ENCODE results near the gene GAST.

Gene GAST

DNA sequence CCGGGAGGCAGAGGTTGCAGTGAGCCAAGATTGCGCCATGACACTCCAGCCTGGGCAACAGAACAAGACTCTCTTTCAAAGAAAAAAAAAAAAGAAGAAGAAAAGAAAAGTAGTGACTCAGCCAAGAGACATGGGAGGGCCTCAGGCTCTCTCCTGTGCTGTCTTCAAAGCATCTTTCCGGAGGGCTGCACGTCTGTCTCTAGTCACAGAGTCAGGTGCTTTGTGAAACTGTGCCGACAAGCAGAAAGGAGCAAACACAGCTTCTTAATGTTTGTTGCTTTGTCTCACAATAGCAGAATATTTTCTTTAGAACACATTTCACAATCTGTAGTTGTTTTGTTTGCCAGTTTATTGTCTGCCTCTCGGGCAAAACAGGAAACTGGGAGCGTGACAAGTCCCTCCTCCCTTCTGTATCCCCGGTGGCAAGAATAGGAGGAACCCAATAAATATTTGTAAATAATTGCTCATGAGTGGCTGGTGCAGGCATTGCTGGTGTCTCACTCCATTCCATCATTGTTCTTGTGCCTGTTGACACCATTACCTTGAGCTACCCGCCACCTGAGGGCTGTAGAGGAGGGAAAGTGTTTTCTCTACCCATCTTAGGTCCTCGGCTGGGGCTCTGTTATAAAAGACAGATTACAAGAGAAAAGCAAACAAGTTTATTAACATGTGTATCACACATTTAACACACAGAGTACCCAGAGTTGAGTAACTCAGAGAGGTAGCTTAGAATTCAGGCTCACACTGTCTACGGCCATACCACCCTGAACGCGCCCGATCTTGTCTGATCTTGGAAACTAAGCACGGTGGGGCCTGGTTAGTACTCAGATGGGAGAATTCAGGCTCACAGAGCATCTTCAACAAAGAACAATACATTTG is 5.5 kb downstream of the GAST start:
- DNase-seq (ENCODE audit: low read depth), result no peak
- no peak overlapping the region for H3K4me3 ChIP-seq (ENCODE audit: low read depth, low read length)
- TF ChIP-seq, protein P1, sequence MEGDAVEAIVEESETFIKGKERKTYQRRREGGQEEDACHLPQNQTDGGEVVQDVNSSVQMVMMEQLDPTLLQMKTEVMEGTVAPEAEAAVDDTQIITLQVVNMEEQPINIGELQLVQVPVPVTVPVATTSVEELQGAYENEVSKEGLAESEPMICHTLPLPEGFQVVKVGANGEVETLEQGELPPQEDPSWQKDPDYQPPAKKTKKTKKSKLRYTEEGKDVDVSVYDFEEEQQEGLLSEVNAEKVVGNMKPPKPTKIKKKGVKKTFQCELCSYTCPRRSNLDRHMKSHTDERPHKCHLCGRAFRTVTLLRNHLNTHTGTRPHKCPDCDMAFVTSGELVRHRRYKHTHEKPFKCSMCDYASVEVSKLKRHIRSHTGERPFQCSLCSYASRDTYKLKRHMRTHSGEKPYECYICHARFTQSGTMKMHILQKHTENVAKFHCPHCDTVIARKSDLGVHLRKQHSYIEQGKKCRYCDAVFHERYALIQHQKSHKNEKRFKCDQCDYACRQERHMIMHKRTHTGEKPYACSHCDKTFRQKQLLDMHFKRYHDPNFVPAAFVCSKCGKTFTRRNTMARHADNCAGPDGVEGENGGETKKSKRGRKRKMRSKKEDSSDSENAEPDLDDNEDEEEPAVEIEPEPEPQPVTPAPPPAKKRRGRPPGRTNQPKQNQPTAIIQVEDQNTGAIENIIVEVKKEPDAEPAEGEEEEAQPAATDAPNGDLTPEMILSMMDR (IDR thresholded peaks at IDR 0.05; ENCODE audit: insufficient read depth, low read depth, low read length, missing control alignments), result no peak

DNA sequence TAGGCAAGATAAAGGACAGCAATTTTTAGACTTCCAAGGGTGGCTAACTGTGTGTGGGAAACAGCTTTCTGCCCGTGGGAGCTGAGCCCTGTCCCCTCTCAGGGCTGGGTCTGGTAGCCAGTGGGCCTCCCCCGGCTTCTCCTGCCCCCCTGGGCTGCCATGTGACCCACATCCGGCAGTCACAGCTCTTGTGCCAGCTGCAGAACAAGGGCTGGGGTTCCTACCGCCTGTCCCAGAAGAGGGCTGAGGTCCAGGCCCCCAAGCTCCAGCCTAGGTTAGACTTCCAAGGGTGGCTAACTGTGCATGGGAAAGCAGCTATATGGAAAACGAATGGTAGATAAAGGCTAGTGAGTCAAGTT is 6.1 kb downstream of the GAST start:
- no peak overlapping the region for H3K4me3 ChIP-seq (ENCODE audit: low read depth, low read length)
- TF ChIP-seq, protein P1 (IDR thresholded peaks at IDR 0.05; ENCODE audit: insufficient read depth, low read depth, low read length, missing control alignments), result no peak
- no peak for DNase-seq (ENCODE audit: low read depth)

DNA sequence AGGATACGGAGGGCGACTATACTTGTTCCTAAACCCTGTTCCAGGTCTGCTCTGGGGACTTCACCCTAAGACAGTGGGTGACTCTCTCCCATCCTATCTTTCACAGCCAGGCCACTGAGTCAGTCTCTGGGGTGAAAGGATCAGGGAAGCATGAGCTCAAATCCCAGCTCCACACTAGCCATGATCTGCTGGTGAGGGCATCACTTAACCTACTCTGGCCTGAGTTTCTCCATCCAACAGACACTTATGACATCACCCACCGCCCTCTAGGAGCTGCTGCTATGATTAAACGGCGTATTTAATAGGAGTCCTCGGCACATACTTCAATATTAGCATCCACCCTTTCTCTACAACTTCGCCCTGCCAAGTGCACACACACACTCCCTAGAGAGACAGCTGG is 10.1 kb downstream of the GAST start:
- DNase-seq (ENCODE audit: low read depth), result no peak
- H3K4me3 ChIP-seq (ENCODE audit: low read depth, low read length), result no peak overlapping the region
- TF ChIP-seq, protein P1 (IDR thresholded peaks at IDR 0.05; ENCODE audit: insufficient read depth, low read depth, low read length, missing control alignments), result no peak

DNA sequence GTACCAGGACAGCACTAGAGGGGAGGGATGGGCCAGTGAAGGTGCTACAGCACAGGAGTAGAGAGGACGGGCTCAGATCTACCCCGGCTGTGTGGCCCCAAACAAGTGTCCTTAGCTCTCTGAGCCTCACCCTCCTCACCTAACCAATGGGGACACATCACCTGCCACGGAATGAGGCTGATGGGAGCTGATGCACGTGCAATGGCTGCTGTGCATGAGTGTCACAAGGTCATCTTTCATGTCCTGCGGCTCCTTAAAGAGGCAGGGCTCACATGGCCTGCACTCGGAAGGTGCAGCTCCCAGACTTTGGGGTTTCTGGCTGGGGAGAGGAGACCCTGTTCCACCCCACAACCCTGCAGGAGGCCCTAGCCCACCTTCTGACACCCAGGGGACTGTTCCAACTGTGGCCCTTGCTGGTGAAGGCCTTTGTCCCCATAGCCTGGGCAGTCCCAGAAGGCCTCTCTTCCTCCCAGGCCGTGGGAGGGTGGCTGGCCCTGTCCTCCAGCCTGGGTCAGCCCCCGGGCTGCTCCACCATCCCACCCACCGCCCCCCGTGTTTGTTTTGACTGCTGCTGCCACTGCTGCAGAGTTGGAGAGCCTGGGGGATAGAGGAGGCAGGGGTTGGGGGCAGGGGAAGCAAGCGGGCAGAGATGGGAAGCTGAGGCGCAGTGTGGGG is 11.8 kb downstream of the GAST start:
- TF ChIP-seq, protein P1 (IDR thresholded peaks at IDR 0.05; ENCODE audit: insufficient read depth, low read depth, low read length, missing control alignments), result no peak
- no peak for DNase-seq (ENCODE audit: low read depth)
- no peak overlapping the region for H3K4me3 ChIP-seq (ENCODE audit: low read depth, low read length)

DNA sequence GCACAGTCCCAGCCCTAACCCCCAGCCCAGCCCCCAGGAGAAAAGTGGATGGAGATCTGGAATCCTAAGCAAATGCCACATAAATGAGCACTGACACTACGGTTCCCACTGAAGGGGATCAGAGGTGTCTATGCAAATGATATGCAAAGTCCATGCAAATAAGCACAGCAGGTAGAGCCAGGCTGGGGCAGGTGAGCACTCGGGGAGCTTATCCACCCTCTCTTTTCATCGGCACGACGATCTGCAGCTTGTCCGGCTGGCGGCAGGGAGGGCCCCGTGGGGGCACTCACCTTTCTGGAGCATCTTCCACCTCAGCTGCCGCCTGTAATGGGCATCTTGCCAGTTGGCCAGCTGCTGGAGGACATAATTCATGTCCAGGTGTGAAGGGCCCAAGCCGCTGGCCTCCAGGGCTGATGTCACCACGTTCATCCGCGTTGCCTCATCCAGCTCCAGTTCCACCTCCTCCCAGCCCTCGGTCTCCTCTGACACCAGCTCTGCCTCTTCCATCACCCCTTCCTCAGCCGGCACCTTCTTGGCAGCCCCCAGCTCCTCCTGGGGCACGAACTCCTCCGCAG is 12.4 kb downstream of the GAST start:
- no peak overlapping the region for H3K4me3 ChIP-seq (ENCODE audit: low read depth, low read length)

DNA sequence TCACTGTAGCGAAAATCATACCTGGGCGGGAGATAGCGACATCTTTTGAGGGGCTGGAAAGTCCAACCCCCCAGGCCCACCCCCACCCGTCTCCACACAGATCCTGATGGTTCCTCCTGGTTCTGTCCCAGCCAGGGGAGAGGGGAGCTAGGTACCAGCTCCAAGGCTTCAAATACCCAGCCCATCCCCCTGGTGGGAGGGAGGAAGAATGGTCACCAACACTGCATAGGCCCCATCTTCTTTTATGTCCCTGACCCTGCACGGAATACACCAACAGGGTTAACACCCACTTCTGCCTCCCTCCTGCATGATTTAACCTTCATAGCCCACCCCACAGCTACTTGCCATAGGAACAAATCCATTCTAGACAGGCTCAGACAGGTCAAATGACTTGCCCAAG is 13.0 kb downstream of the GAST start:
- TF ChIP-seq, protein P1 (IDR thresholded peaks at IDR 0.05; ENCODE audit: insufficient read depth, low read depth, low read length, missing control alignments), result no peak
- no peak for DNase-seq (ENCODE audit: low read depth)
- no peak overlapping the region for H3K4me3 ChIP-seq (ENCODE audit: low read depth, low read length)

More for the DNA sequence above, 12.4 kb downstream of the GAST start:
- TF ChIP-seq, protein P1 (IDR thresholded peaks at IDR 0.05; ENCODE audit: insufficient read depth, low read depth, low read length, missing control alignments), result no peak
- no peak for DNase-seq (ENCODE audit: low read depth)
